Esophagus muscularis mucosa (tissue), 4 donors: ENCODE results near the gene SEC61B. TPM values are rescaled to one million over a fixed set of nuclear protein-coding genes. Genes with fewer than 3 reads are reported as not detected.
A peak's percentile ranks its signal among the peaks of the same experiment; 100 is the strongest.

Experiments used
- DNase-seq: peaks from one replicate; pipeline ENCODE4 v3.0.0-alpha.2; 2017; ENCODE audit errors: extremely low spot score
- H3K27ac ChIP-seq, 4 donors: fragments of 200-600 bp; sonication (generic); replicated peaks in 1 of 4; 1 replicate in 3 of 4; 2 replicates in 1 of 4; pipeline ENCODE4 v1.5.1; 2016 to 2019; ENCODE audit warnings: mild to moderate bottlenecking in 1 of 4
- H3K27me3 ChIP-seq, 4 donors: fragments of 200-600 bp; sonication (generic); one replicate each; pipeline versions ENCODE4 v1.5.1 to v1.6.0; 2016 to 2019
- H3K36me3 ChIP-seq, 4 donors: fragments of 200-600 bp; sonication (generic); one replicate each; pipeline ENCODE4 v1.5.1; 2016 to 2019
- H3K4me1 ChIP-seq, 4 donors: fragments of 200-600 bp; sonication (generic); one replicate each; pipeline ENCODE4 v1.5.1; 2016 to 2019
- H3K4me3 ChIP-seq, 4 donors: fragments of 200-600 bp; sonication (generic); 1 replicate in 2 of 4; 2 replicates in 2 of 4; pipeline ENCODE4 v1.5.1; 2016 to 2019; ENCODE audit warnings: mild to moderate bottlenecking in 4 of 4, moderate library complexity in 1 of 4
- H3K9me3 ChIP-seq, 4 donors: fragments of 200-600 bp; sonication (generic); 1 replicate in 3 of 4; 2 replicates in 1 of 4; pipeline ENCODE4 v1.5.1; 2016 to 2019
- EP300 ChIP-seq: sonication (generic); formaldehyde crosslinking; IDR thresholded peaks from one replicate; pipeline ENCODE4 v1.6.1; 2017; ENCODE audit warnings: antibody characterized with exemption
- POLR2A ChIP-seq: fragments of 450-650 bp; IDR thresholded peaks from one replicate; pipeline ENCODE4 v1.6.1; 2017; ENCODE audit warnings: antibody characterized with exemption, moderate library complexity, mild to moderate bottlenecking, low read depth
- POLR2AphosphoS5 ChIP-seq, 2 donors: sonication (generic); formaldehyde crosslinking; IDR thresholded peaks; one replicate each; pipeline ENCODE4 v1.6.1; 2017; ENCODE audit warnings: antibody characterized with exemption in 2 of 2
- WGBS: methylation state at CpG from one replicate; pipeline ENCODE4 v1.1.5; 2018; 5-methylcytosine and 5-hydroxymethylcytosine counted together
- intact Hi-C: fragments of 100-400 bp; cut with DNase I; formaldehyde crosslinking; loops from one replicate; pipeline ENCODE4 v1.15.1; 2023
- total RNA-seq, 4 donors: library from RNA; depleted of rRNA; stranded (reverse); fragments of >200 nt; gene quantifications; one replicate each; pipeline versions ENCODE4 v1.1.0 to v1.2.1, GENCODE V29; 2016
- TF ChIP-seq, protein P1 (sequence below), 3 experiments: fragments of 200-600 bp in 2 of 3; fragments of 450-650 bp in 1 of 3; sonication (generic) in 2 of 3; IDR thresholded peaks; one replicate each; pipeline ENCODE4 v1.5.1; 2017 to 2019; ENCODE audit warnings: antibody characterized with exemption in 3 of 3, mild to moderate bottlenecking in 2 of 3, moderate library complexity in 1 of 3

Gene SEC61B
- total RNA-seq, 4 donors from 2014 or later, result 53.6 to 67.9 (median 62.9) TPM

DNA sequence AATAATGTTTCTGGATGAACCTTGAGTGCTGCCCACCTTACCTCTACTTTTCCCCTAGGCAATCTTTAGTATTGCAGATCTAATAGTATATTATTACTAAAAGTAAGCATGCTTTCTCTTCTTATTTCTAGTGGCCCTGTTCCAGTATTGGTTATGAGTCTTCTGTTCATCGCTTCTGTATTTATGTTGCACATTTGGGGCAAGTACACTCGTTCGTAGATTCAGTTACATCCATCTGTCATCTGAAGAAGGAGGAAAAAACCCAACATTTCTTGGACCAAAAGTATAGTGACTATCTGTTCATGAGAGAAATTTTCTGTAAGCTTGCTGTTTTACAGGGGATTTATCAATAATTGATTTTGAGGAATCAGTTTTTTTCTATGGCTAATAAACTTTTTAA is 8.1 kb downstream of the SEC61B start:
- H3K36me3 ChIP-seq, result peaks cover 24 to 83% (median 63%) of the 10 kb centered on the region in 4 donors
- TF ChIP-seq, protein P1, sequence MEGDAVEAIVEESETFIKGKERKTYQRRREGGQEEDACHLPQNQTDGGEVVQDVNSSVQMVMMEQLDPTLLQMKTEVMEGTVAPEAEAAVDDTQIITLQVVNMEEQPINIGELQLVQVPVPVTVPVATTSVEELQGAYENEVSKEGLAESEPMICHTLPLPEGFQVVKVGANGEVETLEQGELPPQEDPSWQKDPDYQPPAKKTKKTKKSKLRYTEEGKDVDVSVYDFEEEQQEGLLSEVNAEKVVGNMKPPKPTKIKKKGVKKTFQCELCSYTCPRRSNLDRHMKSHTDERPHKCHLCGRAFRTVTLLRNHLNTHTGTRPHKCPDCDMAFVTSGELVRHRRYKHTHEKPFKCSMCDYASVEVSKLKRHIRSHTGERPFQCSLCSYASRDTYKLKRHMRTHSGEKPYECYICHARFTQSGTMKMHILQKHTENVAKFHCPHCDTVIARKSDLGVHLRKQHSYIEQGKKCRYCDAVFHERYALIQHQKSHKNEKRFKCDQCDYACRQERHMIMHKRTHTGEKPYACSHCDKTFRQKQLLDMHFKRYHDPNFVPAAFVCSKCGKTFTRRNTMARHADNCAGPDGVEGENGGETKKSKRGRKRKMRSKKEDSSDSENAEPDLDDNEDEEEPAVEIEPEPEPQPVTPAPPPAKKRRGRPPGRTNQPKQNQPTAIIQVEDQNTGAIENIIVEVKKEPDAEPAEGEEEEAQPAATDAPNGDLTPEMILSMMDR (IDR thresholded peaks at IDR 0.05), result no peak
- TF ChIP-seq POLR2AphosphoS5 (IDR thresholded peaks at IDR 0.05) (no peak), EP300 (no peak), POLR2A (no peak)
- WGBS, result 73% methylated on average over 3 of the region's 3 CpGs

DNA sequence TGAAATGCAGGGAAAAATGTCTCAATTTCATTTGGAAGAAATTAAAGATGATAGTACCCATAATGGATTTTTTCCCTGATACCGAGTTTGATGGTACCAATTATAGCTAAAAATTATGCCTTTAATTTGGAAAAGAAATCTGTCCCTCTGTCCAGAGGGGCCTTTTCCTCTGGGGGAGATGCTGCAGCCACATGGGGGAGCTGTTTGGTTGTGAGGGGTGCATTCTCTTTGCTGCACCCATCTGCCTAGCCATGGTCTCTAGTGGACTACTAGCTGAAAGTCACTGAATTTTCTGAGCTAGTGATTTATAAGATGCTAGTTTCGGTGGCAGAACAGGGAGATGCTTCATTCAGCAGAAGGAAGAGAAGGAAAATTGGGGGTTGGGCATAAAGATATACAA is 9.6 kb downstream of the SEC61B start:
- peaks cover 24 to 77% (median 61%) of the 10 kb centered on the region in 4 donors for H3K36me3 ChIP-seq
- WGBS, result 88% methylated on average over 2 of the region's 2 CpGs
- no peak for TF ChIP-seq POLR2A
- TF ChIP-seq, protein P1 (IDR thresholded peaks at IDR 0.05), result peak in 2 of 3 experiments; percentile 22 to 43
- no peak overlapping the region for H3K4me3 ChIP-seq
- H3K27me3 ChIP-seq, result no peaks in the 10 kb centered on the region
- DNase-seq, result peak; percentile 12
- peaks cover 0 to 2% (median under 1%) of the 10 kb centered on the region in 4 donors for H3K4me1 ChIP-seq
- intact Hi-C loops, result no loop called here
- H3K9me3 ChIP-seq, result no peaks in the 10 kb centered on the region
- no peak overlapping the region for H3K27ac ChIP-seq

More for the DNA sequence above, 8.1 kb downstream of the SEC61B start:
- Histone ChIP-seq H3K27me3 (no peaks in the 10 kb centered on the region), H3K9me3 (no peaks in the 10 kb centered on the region), H3K4me3 (no peak overlapping the region), H3K27ac (no peak overlapping the region), H3K4me1 (peaks cover 14 to 17% (median 16%) of the 10 kb centered on the region in 4 donors)
- intact Hi-C loops, result no loop called here
- no peak for DNase-seq

DNA sequence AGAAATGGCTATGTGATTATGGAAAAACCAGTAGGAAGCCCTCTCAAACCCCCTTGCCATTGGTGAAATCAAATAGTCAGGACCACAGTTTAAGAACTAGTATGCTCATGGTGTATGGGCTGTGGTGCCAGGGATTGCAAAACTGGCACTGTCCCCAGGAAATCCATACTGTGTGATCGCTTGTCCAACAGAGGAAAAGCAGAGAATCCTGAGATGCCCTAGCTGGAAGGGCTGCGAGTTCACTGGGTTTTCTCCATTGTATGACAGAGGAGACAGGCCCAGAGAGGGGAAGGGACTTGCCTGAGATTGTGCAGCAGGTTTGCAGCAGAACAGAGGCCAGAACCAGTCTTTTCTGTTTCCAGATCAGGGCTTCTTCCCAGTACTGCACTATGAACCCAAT is 12.5 kb downstream of the SEC61B start:
- no peak for TF ChIP-seq POLR2A
- no peak for TF ChIP-seq POLR2AphosphoS5 (IDR thresholded peaks at IDR 0.05)
- no peak for TF ChIP-seq EP300
- TF ChIP-seq, protein P1 (IDR thresholded peaks at IDR 0.05), result no peak
- Histone ChIP-seq H3K27me3 (no peaks in the 10 kb centered on the region), H3K4me3 (no peak overlapping the region), H3K4me1 (peaks cover 0 to 6% (median 0%) of the 10 kb centered on the region in 4 donors), H3K36me3 (peaks cover 10 to 80% (median 49%) of the 10 kb centered on the region in 4 donors), H3K27ac (no peak overlapping the region), H3K9me3 (no peaks in the 10 kb centered on the region)
- WGBS, result 90% methylated on average over 2 of the region's 2 CpGs
- no peak for DNase-seq
- intact Hi-C loops, result no loop called here

DNA sequence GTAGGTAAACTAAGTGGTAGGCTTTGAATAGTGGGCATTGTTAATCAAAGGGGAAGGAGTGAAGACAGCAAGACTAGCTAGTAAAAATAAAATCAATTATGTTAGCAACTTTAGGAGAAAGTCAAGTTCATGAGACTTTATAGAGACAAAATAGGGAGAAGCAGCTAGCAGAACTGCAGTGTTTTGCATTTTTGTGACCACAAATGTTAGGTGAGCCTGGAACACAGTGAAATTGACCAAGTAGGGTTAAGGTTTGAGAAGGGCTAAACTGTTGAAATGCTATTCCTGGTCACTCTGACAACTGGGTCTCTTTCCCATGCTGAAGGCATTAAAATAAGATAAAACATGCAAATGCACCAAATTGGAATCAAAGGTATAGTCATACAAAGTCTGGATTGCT is 13.0 kb downstream of the SEC61B start:
- H3K36me3 ChIP-seq, result peaks cover 10 to 80% (median 47%) of the 10 kb centered on the region in 4 donors
- H3K27me3 ChIP-seq, result no peaks in the 10 kb centered on the region
- TF ChIP-seq, protein P1 (IDR thresholded peaks at IDR 0.05), result no peak
- TF ChIP-seq EP300 (no peak), POLR2AphosphoS5 (IDR thresholded peaks at IDR 0.05) (no peak), POLR2A (no peak)
- H3K9me3 ChIP-seq, result no peaks in the 10 kb centered on the region
- no peak overlapping the region for H3K4me3 ChIP-seq
- intact Hi-C loops, result no loop called here
- no peak for DNase-seq
- no peak overlapping the region for H3K27ac ChIP-seq
- peaks cover 0 to 9% (median 0%) of the 10 kb centered on the region in 4 donors for H3K4me1 ChIP-seq
